DOHH2 (cell line): Measurements from ENCODE around the gene KRTAP5-8.

Source experiments
- EZH2phosphoT487 ChIP-seq: fragments of 200-600 bp; sonication (generic); IDR thresholded peaks from 2 replicates; pipeline ENCODE4 v1.6.1; 2017; ENCODE audit warnings: borderline replicate concordance, mild to moderate bottlenecking, antibody characterized with exemption, low read length, moderate library complexity, mixed read lengths
- TF ChIP-seq, protein P1 (sequence below): fragments of 200-600 bp; sonication (generic); IDR thresholded peaks from one replicate; pipeline ENCODE4 v1.5.1; 2014; ENCODE audit warnings: antibody characterized with exemption, mild to moderate bottlenecking, low read depth, low read length; ENCODE audit not compliant: poor library complexity, severe bottlenecking

DNA sequence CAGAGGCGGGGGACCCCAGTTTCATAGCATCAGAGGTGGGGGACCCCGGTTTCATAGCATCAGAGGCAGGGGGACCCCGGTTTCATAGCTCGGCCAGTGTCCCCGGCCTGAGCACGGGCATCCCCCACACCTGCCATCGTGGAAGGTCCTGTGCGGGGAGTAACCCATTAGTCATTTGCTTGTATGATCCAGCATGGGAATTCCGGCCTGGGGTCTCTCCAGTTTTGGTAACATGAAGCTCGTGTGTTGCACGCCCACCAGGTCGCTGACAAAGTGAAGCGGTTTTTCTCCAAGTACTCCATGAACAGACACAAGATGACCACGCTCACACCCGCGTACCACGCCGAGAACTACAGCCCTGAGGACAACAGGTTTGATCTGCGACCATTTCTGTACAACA lies 39.7 kb upstream of the KRTAP5-8 start:
- TF ChIP-seq, protein P1, sequence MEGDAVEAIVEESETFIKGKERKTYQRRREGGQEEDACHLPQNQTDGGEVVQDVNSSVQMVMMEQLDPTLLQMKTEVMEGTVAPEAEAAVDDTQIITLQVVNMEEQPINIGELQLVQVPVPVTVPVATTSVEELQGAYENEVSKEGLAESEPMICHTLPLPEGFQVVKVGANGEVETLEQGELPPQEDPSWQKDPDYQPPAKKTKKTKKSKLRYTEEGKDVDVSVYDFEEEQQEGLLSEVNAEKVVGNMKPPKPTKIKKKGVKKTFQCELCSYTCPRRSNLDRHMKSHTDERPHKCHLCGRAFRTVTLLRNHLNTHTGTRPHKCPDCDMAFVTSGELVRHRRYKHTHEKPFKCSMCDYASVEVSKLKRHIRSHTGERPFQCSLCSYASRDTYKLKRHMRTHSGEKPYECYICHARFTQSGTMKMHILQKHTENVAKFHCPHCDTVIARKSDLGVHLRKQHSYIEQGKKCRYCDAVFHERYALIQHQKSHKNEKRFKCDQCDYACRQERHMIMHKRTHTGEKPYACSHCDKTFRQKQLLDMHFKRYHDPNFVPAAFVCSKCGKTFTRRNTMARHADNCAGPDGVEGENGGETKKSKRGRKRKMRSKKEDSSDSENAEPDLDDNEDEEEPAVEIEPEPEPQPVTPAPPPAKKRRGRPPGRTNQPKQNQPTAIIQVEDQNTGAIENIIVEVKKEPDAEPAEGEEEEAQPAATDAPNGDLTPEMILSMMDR = no peak
- TF ChIP-seq EZH2phosphoT487 = no peak
